HG03442 (cell line): Measurements from ENCODE around the gene LMO1.

Source experiments
- ATAC-seq: cut with Tn5 transposase; IDR thresholded peaks from one replicate; pipeline ENCODE4 v1.9.1; 2021; ENCODE audit warnings: mild to moderate bottlenecking, moderate library complexity; ENCODE audit not compliant: unreplicated experiment

The LMO1 gene

GRCh38 chr11:8249482-8249881 is 14.2 kb downstream of the LMO1 start:
- no peak for ATAC-seq

- ATAC-seq: no peak
Measured at GRCh38 chr11:8248786-8249185, 14.9 kb downstream of the LMO1 start.

GRCh38 chr11:8247312-8247711 is 16.4 kb downstream of the LMO1 start:
- no peak for ATAC-seq

- no peak for ATAC-seq
Measured at GRCh38 chr11:8243458-8243857, 20.2 kb downstream of the LMO1 start.

DNA sequence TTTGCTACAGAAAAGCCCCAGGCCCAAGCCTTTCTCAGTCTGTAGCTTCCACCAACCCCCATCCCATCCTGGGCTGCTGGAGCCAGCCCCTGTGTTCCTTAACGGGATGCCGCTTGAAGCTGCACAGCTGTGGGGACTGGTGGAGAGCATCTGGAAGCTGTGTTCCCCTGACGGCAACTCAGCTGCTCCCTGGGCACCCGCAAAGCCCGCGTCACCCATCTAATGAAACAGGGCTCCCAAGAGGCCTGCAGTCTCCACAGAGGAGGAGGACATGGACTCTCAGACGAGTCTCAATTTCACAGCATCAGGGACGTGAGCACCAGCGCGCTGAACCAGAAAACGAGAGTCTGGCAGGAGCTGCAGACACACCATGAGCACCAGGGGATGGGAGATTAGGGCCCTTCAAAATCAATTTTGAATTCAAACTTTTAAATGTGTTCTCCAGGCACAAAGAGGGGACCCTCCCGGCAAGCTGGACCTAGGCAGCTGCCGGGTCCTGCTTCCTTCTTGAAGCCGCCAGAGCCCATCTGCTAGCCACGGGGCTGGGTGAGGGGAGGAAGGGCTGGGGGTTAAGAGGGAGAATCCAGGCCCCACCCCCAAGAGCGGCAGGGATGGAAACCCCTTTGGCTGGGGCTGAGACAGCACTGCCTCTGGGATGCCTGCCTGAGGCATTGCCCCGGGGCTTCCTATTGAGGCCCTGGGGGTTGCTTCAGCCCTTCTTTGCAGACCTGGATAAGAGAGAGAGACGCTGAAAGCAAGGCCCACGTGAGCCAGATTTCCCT is 21.0 kb downstream of the LMO1 start:
- no peak for ATAC-seq

GRCh38 chr11:8242118-8242475 is 21.6 kb downstream of the LMO1 start:
- ATAC-seq: no peak

DNA sequence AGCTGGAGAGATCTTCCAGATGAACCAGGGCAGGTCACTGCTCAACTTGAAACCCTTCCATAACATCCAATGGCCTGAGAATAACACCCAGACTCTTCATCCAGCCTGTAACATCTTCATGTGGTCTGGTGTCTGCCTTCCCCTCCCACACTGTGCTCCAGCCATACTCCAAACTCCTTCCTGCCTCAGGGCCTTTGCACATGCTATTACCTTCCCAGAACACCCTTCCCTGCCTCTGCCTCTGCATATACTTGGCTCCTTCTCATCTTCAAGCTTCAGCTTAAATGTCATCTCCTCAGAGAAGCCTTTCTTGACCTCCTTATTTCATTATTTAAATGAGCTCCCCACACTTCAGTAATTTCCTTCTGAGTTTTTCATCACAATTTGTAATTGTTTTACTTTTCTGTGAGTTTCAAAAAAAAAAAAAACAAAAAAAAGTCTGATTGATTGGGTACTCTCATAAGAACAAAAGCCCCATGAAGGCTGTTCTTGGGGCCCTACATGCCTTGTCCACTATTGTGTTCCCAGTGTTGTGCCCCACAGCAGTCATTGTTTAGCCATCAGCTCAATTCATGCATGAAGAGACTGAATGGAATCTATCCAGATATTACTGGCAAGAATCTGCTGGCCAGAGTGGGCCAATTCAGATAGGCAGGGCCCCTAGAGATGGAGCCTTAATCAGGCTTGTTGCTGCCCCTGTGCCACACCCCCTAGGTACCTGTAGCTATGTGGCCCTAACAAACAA is 22.1 kb downstream of the LMO1 start:
- no peak for ATAC-seq

GRCh38 chr11:8239536-8240228 is 24.0 kb downstream of the LMO1 start:
- no peak for ATAC-seq

- no peak for ATAC-seq
Measured at GRCh38 chr11:8239040-8239439, 24.6 kb downstream of the LMO1 start.

DNA sequence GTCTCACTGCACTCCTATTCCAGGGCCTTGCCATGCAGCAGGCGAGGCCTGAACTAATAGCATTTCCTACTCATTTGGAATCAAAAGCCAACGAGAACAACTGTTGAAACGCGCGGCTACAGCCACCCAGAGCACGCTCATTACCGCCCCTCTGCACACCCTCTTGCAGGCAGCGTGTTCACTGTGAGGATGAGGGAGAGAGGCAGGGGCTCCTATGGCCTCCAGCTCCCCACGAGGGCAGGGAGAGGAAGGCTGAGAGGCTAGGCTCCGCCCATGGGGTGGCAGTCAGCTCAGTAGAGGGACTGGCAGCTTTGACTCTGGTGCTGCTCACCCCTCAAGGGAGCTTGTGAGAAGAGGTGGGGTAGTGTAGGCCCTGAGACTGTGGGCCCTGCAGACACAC is 26.2 kb downstream of the LMO1 start:
- no peak for ATAC-seq

DNA sequence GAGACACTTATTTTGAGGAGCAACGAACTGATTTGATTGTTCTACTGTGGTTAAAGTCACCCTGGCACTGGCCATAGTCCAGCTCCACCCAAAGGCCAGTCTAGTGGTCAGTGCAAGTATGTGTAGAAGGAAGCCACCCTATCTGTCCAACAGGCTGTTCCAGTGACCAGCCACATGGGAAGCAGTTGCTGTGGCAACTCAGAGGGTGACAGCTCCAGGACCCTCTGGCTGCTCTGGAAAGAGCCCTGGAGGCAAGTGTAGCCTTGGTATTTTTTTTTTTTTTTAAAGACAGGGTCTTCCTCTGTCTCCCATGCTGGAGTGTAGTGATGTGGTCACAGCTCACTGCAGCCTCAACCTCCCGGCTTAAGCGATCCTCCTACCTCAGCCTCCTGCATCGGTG is 27.8 kb downstream of the LMO1 start:
- no peak for ATAC-seq

GRCh38 chr11:8234910-8235309 is 28.8 kb downstream of the LMO1 start:
- ATAC-seq: no peak

- no peak for ATAC-seq
Measured at GRCh38 chr11:8234425-8234821, 29.3 kb downstream of the LMO1 start.

DNA sequence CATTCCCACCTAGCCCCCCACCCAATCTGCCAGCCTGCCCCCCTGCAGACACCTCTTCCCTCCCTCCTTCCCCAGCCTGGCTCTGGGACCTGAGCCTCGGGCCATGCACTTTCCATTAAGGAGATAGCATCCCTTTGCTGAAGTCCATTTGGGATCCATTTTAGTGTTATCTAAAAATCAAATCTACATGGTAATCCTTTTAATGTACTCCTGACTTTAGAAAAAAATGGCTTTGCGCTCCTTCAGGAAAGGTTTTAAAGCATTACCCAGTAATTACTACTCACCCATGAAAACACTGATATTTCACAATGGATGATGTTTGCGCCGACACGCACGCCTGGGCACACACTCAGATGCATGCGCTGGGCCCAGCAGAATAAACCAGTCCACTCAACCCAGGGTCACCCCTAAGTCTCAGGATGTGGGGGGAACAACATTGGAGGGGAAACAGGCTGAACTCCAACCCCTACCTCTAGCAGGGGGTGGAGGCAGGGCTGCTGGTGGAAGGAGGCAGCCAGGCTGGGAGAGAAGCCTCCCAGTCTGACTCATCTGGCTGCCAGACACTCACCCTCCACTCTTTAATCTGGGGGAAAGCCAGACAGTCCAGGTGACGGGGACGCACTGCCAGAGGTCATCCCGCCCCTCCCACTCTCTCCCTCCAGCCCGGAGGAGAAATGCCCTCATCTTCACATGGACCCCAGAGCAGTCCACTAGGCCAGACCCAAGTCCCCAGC is 29.8 kb downstream of the LMO1 start:
- no peak for ATAC-seq

DNA sequence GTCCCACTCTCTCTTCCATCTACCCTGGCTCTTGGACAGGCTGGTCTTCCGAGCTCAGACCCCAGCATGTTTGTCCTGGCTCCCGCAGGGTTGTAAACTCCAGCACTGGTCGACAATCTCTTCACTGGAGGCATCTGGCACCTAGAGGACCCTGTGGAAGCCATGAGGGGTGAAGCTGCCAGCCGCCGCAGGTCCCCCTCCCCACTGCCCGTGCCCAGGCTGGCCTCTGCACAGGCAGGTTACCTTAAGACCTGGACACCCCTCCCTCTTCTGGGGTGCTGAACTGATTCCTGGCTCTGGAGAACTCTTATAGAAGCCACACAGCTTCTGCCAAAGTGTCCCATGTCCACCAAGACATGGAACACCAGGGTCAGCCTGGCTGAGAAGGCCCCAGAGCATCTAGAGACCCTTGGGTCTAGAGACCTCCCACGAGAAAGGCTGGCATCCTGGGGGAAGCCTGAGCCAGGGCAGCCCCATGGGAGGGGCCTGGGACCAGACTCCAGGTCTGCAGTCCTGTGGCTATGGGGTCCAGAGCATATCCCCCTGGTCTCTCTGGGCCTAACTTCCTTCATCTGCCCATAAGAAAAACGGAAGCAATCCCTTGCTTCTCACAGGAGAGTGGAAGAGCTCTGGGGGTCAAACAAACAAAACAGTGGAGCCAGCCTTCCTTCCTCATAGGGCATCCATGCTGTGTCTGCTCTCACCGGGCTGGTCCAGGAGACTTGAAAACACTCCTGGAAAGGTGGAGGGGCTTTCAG is 30.6 kb downstream of the LMO1 start:
- ATAC-seq: no peak

DNA sequence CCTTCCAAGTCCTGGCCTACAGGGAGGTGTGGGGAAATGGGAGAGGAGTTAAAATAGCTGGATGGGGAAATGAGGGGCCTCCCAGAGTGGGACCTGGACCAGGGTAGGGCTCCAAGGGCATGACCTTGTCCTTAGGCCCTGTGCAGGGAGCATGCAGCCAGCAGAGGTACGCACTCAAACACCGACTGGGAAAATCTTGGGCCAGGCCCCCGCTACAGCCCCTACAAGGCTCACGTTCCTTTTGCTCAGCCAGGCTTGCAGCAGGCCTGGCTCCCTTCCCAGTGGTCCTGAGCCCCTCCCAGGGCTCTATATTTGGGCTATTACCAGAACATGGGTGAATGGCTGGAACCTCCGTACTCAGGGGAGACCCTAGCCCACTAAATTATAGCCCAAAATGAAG is 31.3 kb downstream of the LMO1 start:
- ATAC-seq: no peak

DNA sequence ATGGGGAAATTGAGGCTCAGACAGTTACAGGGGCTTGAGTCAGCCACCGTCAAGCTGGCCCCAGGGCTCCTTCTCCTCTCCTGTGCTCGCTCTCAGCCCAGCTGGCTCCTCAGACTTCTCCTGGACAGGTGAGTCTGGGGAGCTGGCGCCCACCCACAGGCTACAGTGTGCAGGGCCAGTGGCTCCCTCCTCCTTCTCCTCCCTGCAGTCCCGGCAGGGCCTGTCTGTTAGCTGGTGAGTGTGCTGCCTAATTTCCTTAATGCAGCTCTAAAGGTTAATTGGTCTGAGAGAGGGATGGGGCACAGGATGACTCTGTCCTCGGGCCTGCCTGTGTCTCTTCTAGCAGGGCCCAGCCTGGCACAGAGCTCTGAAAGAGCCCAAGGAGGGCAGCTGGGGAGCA is 31.7 kb downstream of the LMO1 start:
- no peak for ATAC-seq

GRCh38 chr11:8230921-8231847 is 32.5 kb downstream of the LMO1 start:
- no peak for ATAC-seq

GRCh38 chr11:8230178-8230859 is 33.4 kb downstream of the LMO1 start:
- ATAC-seq: no peak
